GM23248 (cell line): Measurements from ENCODE around the gene FAM13C.

Experiments
- EZH2 ChIP-seq: fragments of 200-600 bp; sonication (generic); IDR thresholded peaks from 2 replicates; pipeline ENCODE4 v1.6.1; 2018; ENCODE audit warnings: antibody characterized with exemption, mild to moderate bottlenecking; ENCODE audit not compliant: insufficient read depth, poor library complexity, severe bottlenecking
- EZH2phosphoT487 ChIP-seq: fragments of 200-600 bp; sonication (generic); IDR thresholded peaks from 2 replicates; pipeline ENCODE4 v1.6.1; 2018; ENCODE audit warnings: antibody characterized with exemption, moderate library complexity, mild to moderate bottlenecking, low read depth; ENCODE audit not compliant: insufficient read depth

GRCh38 chr10:59279991-59280505, 82.3 kb downstream of the FAM13C start:
- TF ChIP-seq EZH2phosphoT487 (no peak), EZH2 (no peak)
